ENCODE results near the gene UVRAG.

DNA sequence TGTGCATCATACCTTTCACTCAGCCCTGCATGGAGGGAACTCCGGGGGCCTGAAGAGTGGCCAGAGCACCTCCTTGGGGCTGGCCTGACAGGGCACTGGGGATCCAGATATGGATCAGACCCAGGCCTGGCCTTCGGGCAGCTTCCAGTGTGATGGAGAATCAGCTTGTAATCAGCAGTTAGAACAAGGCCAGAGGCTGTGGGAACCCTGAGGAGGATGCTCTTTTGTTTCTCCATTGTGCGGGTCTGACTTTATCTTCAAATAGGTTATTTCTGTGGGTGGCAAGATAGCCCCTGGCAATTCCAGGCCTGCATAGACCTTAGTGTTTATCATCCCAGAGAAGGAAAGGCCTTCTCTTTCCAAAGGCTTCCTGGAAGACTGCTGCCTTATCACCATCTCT is 34.1 kb upstream of the UVRAG start:
- no peak for TF ChIP-seq ZNF274 (IDR thresholded peaks at IDR 0.05; ENCODE audit: low read depth, low read length)
- no peak for TF ChIP-seq YY1 (IDR thresholded peaks at IDR 0.05; ENCODE audit: insufficient read depth, insufficient read length)
